ENCODE results near the gene FAM3D.
"Not testable (repeated sequence)": the region's sequence is repeated elsewhere in the genome, so short reads cannot be mapped to it uniquely, and the experiment has no call there.

FAM3D gene

GRCh38 chr3:58666683-58667082 lies at the start of gene FAM3D:
Gene FAM3D, minus strand, starts transcription at chr3:58666774. Its CDS starts 11,211 bp downstream, at chr3:58655563.
- no peak for DNase-seq

GRCh38 chr3:58713715-58714401 lies 47.3 kb upstream of the FAM3D start:
- no peak for DNase-seq

- no peak for DNase-seq
Measured at GRCh38 chr3:58711871-58712270, 45.3 kb upstream of the FAM3D start.

- not testable (repeated sequence) for DNase-seq
Measured at GRCh38 chr3:58708983-58709382, 42.4 kb upstream of the FAM3D start.

GRCh38 chr3:58708116-58708791 lies 41.7 kb upstream of the FAM3D start:
- no peak for DNase-seq

GRCh38 chr3:58707390-58707930 lies 40.9 kb upstream of the FAM3D start:
- no peak for DNase-seq

GRCh38 chr3:58706395-58707167 lies 40.0 kb upstream of the FAM3D start:
- no peak for DNase-seq

- DNase-seq = no peak
Measured at GRCh38 chr3:58704745-58705144, 38.2 kb upstream of the FAM3D start.

GRCh38 chr3:58704304-58704703 lies 37.7 kb upstream of the FAM3D start:
- DNase-seq = not testable (repeated sequence)

GRCh38 chr3:58698246-58698645 lies 31.7 kb upstream of the FAM3D start:
- DNase-seq = no peak

GRCh38 chr3:58697561-58697960 lies 31.0 kb upstream of the FAM3D start:
- no peak for DNase-seq

- not testable (repeated sequence) for DNase-seq
Measured at GRCh38 chr3:58696813-58697212, 30.2 kb upstream of the FAM3D start.

- no peak for DNase-seq
Measured at GRCh38 chr3:58696093-58696492, 29.5 kb upstream of the FAM3D start.

GRCh38 chr3:58695284-58695683 lies 28.7 kb upstream of the FAM3D start:
- not testable (repeated sequence) for DNase-seq

GRCh38 chr3:58693940-58694850 lies 27.6 kb upstream of the FAM3D start:
- DNase-seq = no peak

GRCh38 chr3:58692484-58692883 lies 25.9 kb upstream of the FAM3D start:
- DNase-seq = no peak

GRCh38 chr3:58691997-58692396 lies 25.4 kb upstream of the FAM3D start:
- DNase-seq = no peak

- no peak for DNase-seq
Measured at GRCh38 chr3:58690490-58690889, 23.9 kb upstream of the FAM3D start.

- DNase-seq = no peak
Measured at GRCh38 chr3:58688574-58688973, 22.0 kb upstream of the FAM3D start.

- DNase-seq = no peak
Measured at GRCh38 chr3:58686847-58687246, 20.3 kb upstream of the FAM3D start.

- no peak for DNase-seq
Measured at GRCh38 chr3:58685641-58686040, 19.1 kb upstream of the FAM3D start.

- no peak for DNase-seq
Measured at GRCh38 chr3:58683466-58683865, 16.9 kb upstream of the FAM3D start.

Data from NCI-H524 treated with DMSO at 0.1 percent for 48 hours (cell line).